B cell (primary cell): ENCODE results near the gene JPH3. TPM values are rescaled to one million over a fixed set of nuclear protein-coding genes. Genes with fewer than 3 reads are reported as not detected.

Experiments used
- ATAC-seq: fragments of 200-7000 bp; cut with Tn5 transposase; one replicate; pipeline ENCODE4 v1.10.0; 2021; ENCODE audit warnings: low read depth, mild to moderate bottlenecking, moderate number of reproducible peaks, moderate library complexity
- CTCF ChIA-PET: fragments of 350-600 bp; sonication (Branson Sonifier 250); formaldehyde crosslinking; loops from one replicate; lab custom pipeline; 2021; ENCODE audit warnings: antibody characterized with exemption, inconsistent platforms; lab: Charles Lee
- POLR2A ChIA-PET: fragments of 350-600 bp; sonication (Branson Sonifier 250); formaldehyde crosslinking; loops from one replicate; lab custom pipeline; 2021; ENCODE audit warnings: antibody characterized with exemption; lab: Charles Lee
- DNase-seq: peaks from one replicate; pipeline ENCODE4 v3.0.0; 2013
- H2AFZ ChIP-seq: 2 replicates; pipeline ENCODE4 v1.6.1; 2012; ENCODE audit warnings: mild to moderate bottlenecking, low read depth, low read length; ENCODE audit not compliant: insufficient read depth, poor library complexity, severe bottlenecking
- H3K27ac ChIP-seq, 2 donors: 1 replicate in 1 of 2; 2 replicates in 1 of 2; pipeline ENCODE4 v1.5.1; 2012 to 2013; ENCODE audit warnings: low read length in 2 of 2, mild to moderate bottlenecking in 2 of 2, moderate library complexity in 1 of 2
- H3K27me3 ChIP-seq, 4 experiments: fragments of 200-600 bp in 1 of 4; sonication (generic) in 1 of 4; replicated peaks in 1 of 4; 1 replicate in 2 of 4; 2 replicates in 2 of 4; pipeline versions ENCODE4 v1.6.1 to v1.7.0; 2013 to 2016; ENCODE audit warnings: low read length in 3 of 4, mild to moderate bottlenecking in 2 of 4, mixed read lengths in 1 of 4, moderate library complexity in 1 of 4; ENCODE audit not compliant: insufficient read depth in 4 of 4, control insufficient read depth in 3 of 4; ENCODE audit errors: control extremely low read depth in 1 of 4
- H3K36me3 ChIP-seq, 2 experiments: replicated peaks in 1 of 2; 1 replicate in 1 of 2; 2 replicates in 1 of 2; pipeline versions ENCODE4 v1.6.1 to v1.7.1; 2013; ENCODE audit warnings: low read length in 1 of 2; ENCODE audit not compliant: insufficient read depth in 2 of 2, control insufficient read depth in 1 of 2; ENCODE audit errors: control extremely low read depth in 1 of 2, extremely low read depth in 1 of 2
- H3K4me1 ChIP-seq, 2 donors: fragments of 200-600 bp in 1 of 2; sonication (generic) in 1 of 2; 1 replicate in 1 of 2; 2 replicates in 1 of 2; pipeline versions ENCODE4 v1.5.1 to v1.6.1; 2013 to 2017; ENCODE audit warnings: low read length in 2 of 2; ENCODE audit not compliant: control insufficient read depth in 2 of 2, insufficient read depth in 2 of 2
- H3K4me2 ChIP-seq: replicated peaks from 2 replicates; pipeline ENCODE3; 2012; ENCODE audit warnings: mild to moderate bottlenecking, low read depth, low read length; ENCODE audit not compliant: poor library complexity, severe bottlenecking
- H3K4me3 ChIP-seq, 5 experiments: fragments of 200-600 bp in 1 of 5; sonication (generic) in 1 of 5; 1 replicate in 3 of 5; 2 replicates in 2 of 5; pipeline versions ENCODE4 v1.5.1 to v1.7.0; 2011 to 2016; ENCODE audit warnings: low read length in 4 of 5, mild to moderate bottlenecking in 4 of 5, low read depth in 2 of 5, control low read depth in 1 of 5, moderate library complexity in 1 of 5; ENCODE audit not compliant: insufficient read depth in 1 of 5; ENCODE audit errors: control extremely low read depth in 1 of 5, extremely low read depth in 1 of 5
- H3K79me2 ChIP-seq: fragments of 200-600 bp; sonication (generic); one replicate; pipeline ENCODE4 v1.6.0; 2016; ENCODE audit warnings: low read length; ENCODE audit not compliant: control insufficient read depth, insufficient read depth
- H3K9ac ChIP-seq: fragments of 200-600 bp; sonication (generic); 2 replicates; pipeline ENCODE4 v1.6.1; 2017; ENCODE audit warnings: mild to moderate bottlenecking, low read length, moderate library complexity
- H3K9me3 ChIP-seq, 3 donors: one replicate each; pipeline versions ENCODE4 v1.6.1 to v1.7.1; 2013; ENCODE audit warnings: low read length in 2 of 3; ENCODE audit not compliant: control insufficient read depth in 2 of 3, insufficient read depth in 1 of 3; ENCODE audit errors: control extremely low read depth in 1 of 3
- H4K20me1 ChIP-seq: 2 replicates; pipeline ENCODE4 v1.6.0; 2012; ENCODE audit warnings: mild to moderate bottlenecking, low read length; ENCODE audit not compliant: insufficient read depth, control insufficient read depth, poor library complexity, severe bottlenecking
- H3K27ac Mint-ChIP-seq: one replicate; pipeline ENCODE4 v1.8.0; 2021; ENCODE audit warnings: mixed read lengths
- H3K27me3 Mint-ChIP-seq: one replicate; pipeline ENCODE4 v1.8.0; 2021; ENCODE audit warnings: mixed read lengths
- H3K4me1 Mint-ChIP-seq: one replicate; pipeline ENCODE4 v1.8.0; 2021; ENCODE audit warnings: mixed read lengths
- H3K4me3 Mint-ChIP-seq: one replicate; pipeline ENCODE4 v1.8.0; 2021; ENCODE audit warnings: mixed read lengths
- H3K9me3 Mint-ChIP-seq: one replicate; pipeline ENCODE4 v1.8.0; 2022; ENCODE audit warnings: mixed read lengths; ENCODE audit not compliant: insufficient read depth
- CTCF ChIP-seq: fragments of 200-600 bp; IDR thresholded peaks from one replicate; pipeline ENCODE4 v1.8.0; 2022; ENCODE audit warnings: antibody characterized with exemption, mild to moderate bottlenecking
- EZH2 ChIP-seq: IDR thresholded peaks from 2 replicates; pipeline ENCODE4 v1.6.1; 2012; ENCODE audit warnings: borderline replicate concordance, low read depth, mild to moderate bottlenecking, moderate library complexity, low read length; ENCODE audit not compliant: insufficient read depth, poor library complexity, severe bottlenecking
- WGBS: methylation state at CpG from one replicate; pipeline ENCODE4 v1.1.5; 2013; ENCODE audit warnings: missing lambda C conversion rate; ENCODE audit not compliant: insufficient coverage; 5-methylcytosine and 5-hydroxymethylcytosine counted together
- intact Hi-C: fragments of 100-400 bp; cut with micrococcal nuclease; formaldehyde crosslinking; loops from one replicate; pipeline ENCODE4 v1.10.0; 2022
- polyA plus RNA-seq: library from polyadenylated mRNA; depleted of rRNA; stranded (reverse); fragments of >200 nt; gene quantifications from 2 replicates; pipeline ENCODE4 v1.2.3, GENCODE V29; 2012
- total RNA-seq, 2 donors: library from RNA; stranded (reverse); fragments of 120-200 nt in 1 of 2; gene quantifications; 1 replicate in 1 of 2; 2 replicates in 1 of 2; pipeline versions ENCODE4 v1.2.3 to v1.2.4, GENCODE V29; 2013 to 2022

The JPH3 gene
- total and polyA plus RNA-seq, 2 donors (not counting 1 experiment from before 2014, with no cell fraction given) = not detected

- peaks cover 10% of the 10 kb centered on the region for H3K4me1 Mint-ChIP-seq
- peaks cover 47% of the 10 kb centered on the region for H3K27me3 Mint-ChIP-seq
- H4K20me1 ChIP-seq = no peaks in the 10 kb centered on the region
- H3K4me3 Mint-ChIP-seq = peak overlapping the region; percentile 26
- peaks cover 0 to 64% (median 22%) of the 10 kb centered on the region in 4 experiments for H3K27me3 ChIP-seq
- no peak for ATAC-seq
- no peaks in the 10 kb centered on the region for H3K9me3 Mint-ChIP-seq
- no peak overlapping the region for H2AFZ ChIP-seq
- H3K27ac ChIP-seq = no peak overlapping the region
- intact Hi-C loops = no loop called here
- H3K36me3 ChIP-seq = no peaks in the 10 kb centered on the region
- 9% methylated on average over 13 of the region's 32 CpGs for WGBS
- peaks cover 0 to 5% (median 0%) of the 10 kb centered on the region in 3 donors for H3K9me3 ChIP-seq
- no peak overlapping the region for H3K9ac ChIP-seq
- H3K4me2 ChIP-seq = no peak overlapping the region
- H3K4me1 ChIP-seq = peaks cover 5 to 7% of the 10 kb centered on the region in 2 donors
- CTCF ChIA-PET = no interaction called here
- TF ChIP-seq EZH2 = no peak
- H3K79me2 ChIP-seq = no peaks in the 10 kb centered on the region
- no peak overlapping the region for H3K4me3 ChIP-seq
- DNase-seq = no peak
- POLR2A ChIA-PET = no interaction called here
- no peak overlapping the region for H3K27ac Mint-ChIP-seq
These were observed 817 bp upstream of the JPH3 start for GRCh38 chr16:87601401-87601981.

GRCh38 chr16:87602821-87603683 lies 744 bp downstream of the JPH3 start:
- peaks cover 60% of the 10 kb centered on the region for H3K27me3 Mint-ChIP-seq
- no peaks in the 10 kb centered on the region for H3K36me3 ChIP-seq
- no peak for ATAC-seq
- H3K4me1 ChIP-seq = peaks cover 5 to 7% of the 10 kb centered on the region in 2 donors
- H4K20me1 ChIP-seq = no peaks in the 10 kb centered on the region
- H3K9me3 Mint-ChIP-seq = no peaks in the 10 kb centered on the region
- TF ChIP-seq CTCF = no peak
- TF ChIP-seq EZH2 = no peak
- no peak overlapping the region for H2AFZ ChIP-seq
- no peak overlapping the region for H3K27ac Mint-ChIP-seq
- peaks cover 0 to 5% (median 0%) of the 10 kb centered on the region in 3 donors for H3K9me3 ChIP-seq
- H3K4me3 ChIP-seq = no peak overlapping the region
- peak overlapping the region; percentile 50 for H3K4me2 ChIP-seq
- H3K79me2 ChIP-seq = no peaks in the 10 kb centered on the region
- H3K27me3 ChIP-seq = peaks cover 0 to 70% (median 24%) of the 10 kb centered on the region in 4 experiments
- intact Hi-C loops = no loop called here
- 5% methylated on average over 94 of the region's 97 CpGs for WGBS
- ChIA-PET CTCF (no interaction called here), POLR2A (no interaction called here)
- H3K9ac ChIP-seq = no peak overlapping the region
- peak overlapping the region; percentile 64 for H3K4me3 Mint-ChIP-seq
- peaks cover 10% of the 10 kb centered on the region for H3K4me1 Mint-ChIP-seq
- DNase-seq = peak; percentile 19
- H3K27ac ChIP-seq = no peak overlapping the region
